Ramos (cell line): ENCODE results near the gene METTL5.
"Not testable (repeated sequence)": the region's sequence is repeated elsewhere in the genome, so short reads cannot be mapped to it uniquely, and the experiment has no call there.

ENCODE experiments used
- in situ Hi-C: fragments of 300-500 bp; cut with MboI; formaldehyde crosslinking; loops from one replicate; pipeline ENCODE4 v1.14.3; 2022; ENCODE audit warnings: low sequenced_read_pairs; ENCODE audit not compliant: unreplicated experiment

Gene METTL5

GRCh38 chr2:169838743-169839489 is 14.2 kb upstream of the METTL5 start:
- in situ Hi-C loops = no loop called here

- in situ Hi-C loops = no loop called here
These were observed 9.7 kb upstream of the METTL5 start for GRCh38 chr2:169834401-169834800.

DNA sequence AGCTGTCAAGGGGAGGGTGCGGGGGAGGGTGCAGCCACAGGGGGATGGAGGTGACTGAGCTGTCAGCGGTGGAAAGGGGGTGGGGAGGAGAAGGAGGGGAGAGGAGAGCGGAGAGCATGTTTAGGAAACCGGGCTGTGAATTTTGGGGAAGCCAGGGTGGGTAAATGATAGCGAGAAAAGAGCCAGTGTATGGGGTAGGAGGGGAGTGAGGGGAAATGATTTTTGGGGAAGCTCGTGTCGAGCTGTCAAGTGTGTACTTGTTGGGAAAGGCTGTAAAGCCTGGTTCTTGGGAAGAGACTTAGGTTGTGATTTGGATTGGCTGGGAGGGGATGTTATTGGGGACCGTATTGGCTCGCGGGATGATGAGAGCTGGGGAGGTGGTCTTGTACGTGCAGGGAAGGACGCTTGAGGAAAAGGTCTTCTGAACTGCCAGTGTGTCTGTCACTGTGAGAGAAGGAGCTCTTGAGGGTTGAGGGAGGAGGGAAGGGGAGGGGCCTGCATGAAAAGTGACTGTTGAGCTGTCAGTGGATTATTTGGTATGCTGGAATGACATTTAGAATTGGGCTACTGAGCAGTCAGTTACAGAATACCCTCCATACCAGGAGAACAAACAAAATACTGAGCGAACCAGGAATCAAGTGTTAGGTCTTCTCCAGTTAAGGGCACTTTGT is 3.6 kb upstream of the METTL5 start:
- in situ Hi-C loops = no loop called here

GRCh38 chr2:169827272-169828140 is 2.8 kb upstream of the METTL5 start, which contains the start of gene UBR3:
UBR3 (plus strand) TSS chr2:169827454; CDS start chr2:169827508, 54 bp downstream.
- in situ Hi-C loops = no loop called here

DNA sequence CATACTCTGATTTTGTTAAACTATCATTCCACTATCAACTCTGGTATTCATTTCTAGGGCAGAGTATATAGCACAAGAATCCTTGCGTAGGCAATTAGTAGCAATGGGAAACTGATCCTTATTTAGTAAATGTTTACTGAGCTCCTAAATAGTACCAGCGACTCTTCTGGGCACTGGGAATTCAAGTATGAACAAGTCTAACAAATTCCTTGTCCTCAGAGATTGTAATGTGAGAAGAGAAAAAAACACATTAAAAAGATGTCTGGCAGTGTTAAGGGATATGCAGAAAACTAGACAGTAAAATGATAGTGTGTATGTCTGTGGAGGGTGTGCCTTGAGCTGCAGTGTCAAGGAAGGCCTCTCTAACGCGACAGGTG is 721 bp downstream of the METTL5 start:
- in situ Hi-C loops = no loop called here

GRCh38 chr2:169822785-169823392 is 1.8 kb downstream of the METTL5 start:
- in situ Hi-C loops = no loop called here

GRCh38 chr2:169822036-169822435 is 2.7 kb downstream of the METTL5 start:
- in situ Hi-C loops = no loop called here

DNA sequence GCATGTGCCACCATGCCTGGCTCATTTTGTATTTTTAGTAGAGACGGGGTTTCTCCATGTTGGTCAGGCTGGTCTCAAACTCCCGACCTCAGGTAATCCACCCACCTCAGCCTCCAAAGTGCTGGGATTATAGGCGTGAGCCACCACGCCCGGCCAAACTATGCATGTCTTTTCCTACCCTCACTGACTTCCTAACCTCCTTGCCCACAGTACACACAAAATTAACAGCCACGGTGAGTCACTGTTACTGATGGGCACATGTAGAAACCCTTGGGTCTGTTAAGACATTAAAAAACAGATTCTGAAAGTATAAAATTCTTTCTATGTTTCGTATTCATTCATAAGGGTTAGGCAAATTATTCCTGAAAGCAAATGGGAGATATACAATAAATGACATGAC is 4.6 kb downstream of the METTL5 start:
- in situ Hi-C loops = not testable (repeated sequence)

GRCh38 chr2:169819106-169819505 is 5.6 kb downstream of the METTL5 start:
- in situ Hi-C loops = no loop called here

- in situ Hi-C loops = no loop called here
These were observed 6.5 kb downstream of the METTL5 start for GRCh38 chr2:169818241-169818640.

DNA sequence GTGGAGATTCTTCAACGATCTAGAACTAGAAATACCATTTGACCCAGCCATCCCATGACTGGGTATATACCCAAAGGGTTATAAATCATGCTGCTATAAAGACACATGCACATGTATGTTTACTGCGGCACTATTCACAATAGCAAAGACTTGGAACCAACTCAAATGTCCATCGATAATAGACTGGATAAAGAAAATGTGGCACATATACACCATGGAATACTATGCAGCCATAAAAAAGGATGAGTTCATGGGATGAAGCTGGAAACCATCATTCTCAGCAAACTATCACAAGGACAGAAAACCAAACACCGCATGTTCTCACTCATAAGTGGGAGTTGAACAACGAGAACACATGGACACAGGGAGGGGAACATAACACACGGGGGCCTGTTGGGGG is 7.3 kb downstream of the METTL5 start:
- in situ Hi-C loops = not testable (repeated sequence)

GRCh38 chr2:169816961-169817360 is 7.7 kb downstream of the METTL5 start:
- in situ Hi-C loops = not testable (repeated sequence)

- in situ Hi-C loops = no loop called here
These were observed 8.9 kb downstream of the METTL5 start for GRCh38 chr2:169815849-169816248.

DNA sequence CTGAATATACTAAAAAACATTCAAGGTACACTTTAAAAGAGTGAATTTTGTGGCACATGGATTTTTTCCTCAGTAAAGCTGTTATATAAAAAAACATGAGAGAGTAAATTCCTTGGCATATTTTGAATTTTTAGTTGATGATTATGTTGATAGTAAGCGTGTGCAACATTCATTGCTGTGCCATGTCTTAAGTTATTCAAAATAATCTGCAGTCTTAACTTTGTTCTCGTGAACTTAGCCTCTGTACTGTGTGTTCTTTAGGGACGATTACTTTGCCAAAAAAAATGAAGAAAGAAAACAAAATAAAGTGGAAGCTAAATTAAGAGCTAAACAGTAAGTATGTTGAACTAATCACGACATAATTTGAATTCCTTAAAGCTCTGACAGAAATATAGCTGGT is 16.5 kb downstream of the METTL5 start:
- in situ Hi-C loops = no loop called here

DNA sequence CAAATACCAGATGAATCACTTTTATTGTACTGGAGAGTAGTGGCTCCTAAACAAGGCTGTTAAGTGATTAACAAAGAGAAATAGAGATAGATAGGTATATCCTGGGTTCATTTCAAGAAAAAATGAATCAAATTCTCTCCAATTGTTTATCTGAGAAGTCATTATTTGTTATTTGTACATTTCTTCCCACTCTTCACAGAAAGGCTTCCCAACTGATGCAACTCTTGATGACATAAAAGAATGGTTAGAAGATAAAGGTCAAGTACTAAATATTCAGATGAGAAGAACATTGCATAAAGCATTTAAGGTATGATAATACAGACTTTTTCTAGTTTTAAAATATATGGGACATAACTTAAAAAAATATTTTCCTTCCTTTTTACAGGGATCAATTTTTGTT is 18.1 kb downstream of the METTL5 start:
- in situ Hi-C loops = no loop called here

DNA sequence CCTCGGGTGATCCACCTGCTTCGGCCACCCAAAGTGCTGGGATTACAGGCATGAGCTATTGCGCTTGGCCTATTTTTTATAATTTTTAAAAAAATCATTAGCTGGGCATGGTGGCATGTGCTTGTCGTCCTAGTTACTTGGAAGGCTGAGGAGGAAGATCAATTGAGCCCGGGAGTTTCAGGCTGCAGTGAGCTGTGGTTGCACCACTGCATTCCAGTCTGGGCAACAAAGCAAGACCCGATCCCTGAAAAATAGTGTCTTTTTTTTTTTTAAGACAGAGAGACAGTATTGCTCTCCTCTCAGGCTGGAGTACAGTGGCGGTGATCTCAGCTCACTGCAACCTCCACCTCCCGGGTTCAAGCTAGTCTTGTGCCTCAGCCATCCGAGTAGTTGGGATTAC is 21.2 kb downstream of the METTL5 start:
- in situ Hi-C loops = no loop called here

DNA sequence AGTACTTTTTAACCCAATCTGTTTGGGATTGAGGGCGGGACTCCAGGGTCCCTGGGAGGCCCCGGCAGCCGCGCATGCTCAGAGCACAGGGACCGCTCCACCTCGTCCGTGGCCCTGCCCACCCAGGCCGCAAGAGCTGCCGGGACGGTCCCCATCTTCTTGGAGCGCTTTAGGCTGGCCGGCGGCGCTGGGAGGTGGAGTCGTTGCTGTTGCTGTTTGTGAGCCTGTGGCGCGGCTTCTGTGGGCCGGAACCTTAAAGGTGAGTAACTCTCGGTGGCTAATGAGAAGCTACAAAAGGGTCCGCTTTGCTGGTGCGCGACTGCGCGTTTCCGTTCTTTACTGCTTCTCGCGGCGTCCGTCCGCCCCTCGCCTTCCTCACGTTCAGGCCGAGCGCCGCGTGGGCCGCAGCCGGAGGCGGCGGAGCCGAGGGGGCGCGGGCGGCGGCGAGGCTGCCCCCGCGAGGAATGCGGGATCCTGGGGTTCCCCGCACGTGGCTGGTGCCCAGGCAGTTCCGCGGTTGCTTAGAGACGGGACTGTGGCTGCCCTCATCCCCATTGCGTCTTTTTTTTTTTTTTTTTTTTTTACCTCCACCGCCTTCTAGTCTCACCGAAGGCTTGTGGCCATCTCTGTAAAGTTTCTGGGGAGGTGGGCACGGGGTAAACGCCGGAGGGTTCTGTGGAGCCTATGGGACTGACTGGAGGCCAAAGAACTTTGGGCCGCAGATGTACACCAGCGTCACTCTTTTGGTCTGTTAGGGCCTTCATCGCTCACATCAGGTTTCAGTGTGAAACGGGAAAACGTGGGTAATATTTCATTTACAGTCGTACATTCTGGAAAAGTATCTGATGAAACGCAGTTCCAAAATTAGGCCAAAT is 25.8 kb downstream of the METTL5 start, which contains the start of gene SSB:
Gene SSB (plus strand): TSS at position 154 of the 875 bp plus-strand sequence. CDS start 2,090 bp downstream, outside the sequence.
- in situ Hi-C loops = no loop called here

DNA sequence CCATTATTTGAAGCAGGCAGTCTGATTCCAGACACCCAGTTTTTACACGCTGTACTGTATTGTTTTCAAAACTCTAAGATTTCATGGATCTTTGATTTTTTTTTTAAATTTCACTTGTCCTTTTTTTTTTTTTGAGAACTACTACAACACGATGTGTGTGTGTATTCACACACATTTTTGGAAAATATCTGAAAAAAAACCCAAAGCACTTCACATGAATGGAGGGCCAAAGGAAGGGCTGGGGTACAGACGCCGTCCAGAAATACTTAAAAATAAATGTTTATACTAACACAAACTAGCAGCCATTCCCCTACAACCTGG is 26.3 kb downstream of the METTL5 start:
- in situ Hi-C loops = no loop called here

GRCh38 chr2:169797601-169798000 is 27.1 kb downstream of the METTL5 start:
- in situ Hi-C loops = no loop called here

DNA sequence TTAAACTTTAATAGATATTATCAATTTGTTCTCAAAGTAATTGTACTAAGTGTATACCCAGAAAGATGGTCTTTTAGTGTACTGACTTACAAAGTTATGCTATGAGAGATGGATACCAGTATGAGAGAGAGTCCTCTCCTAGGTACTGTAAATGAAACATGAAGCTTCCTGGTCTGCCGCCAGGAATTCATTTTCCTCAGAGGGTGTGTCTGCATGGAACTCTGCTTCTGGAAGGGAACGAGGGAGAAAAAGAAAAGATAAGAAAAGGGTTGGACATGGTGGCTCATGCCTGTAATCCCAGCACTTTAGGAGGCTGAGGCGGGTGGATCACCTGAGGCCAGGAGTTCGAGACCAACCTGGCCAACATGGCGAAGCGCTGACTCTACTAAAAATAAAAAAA is 28.3 kb downstream of the METTL5 start:
- in situ Hi-C loops = no loop called here
